Ascending aorta (tissue), 2 donors: ENCODE results near the gene PRKCQ. TPM values are rescaled to one million over a fixed set of nuclear protein-coding genes. Genes with fewer than 3 reads are reported as not detected.

Source experiments
- DNase-seq, 2 donors: peaks; one replicate each; pipeline ENCODE4 v3.0.0-alpha.2; 2019; ENCODE audit warnings: low spot score in 2 of 2
- H3K27ac ChIP-seq, 2 donors: fragments of 200-600 bp; sonication (generic); one replicate each; pipeline ENCODE4 v1.5.1; 2016 to 2017; ENCODE audit warnings: mild to moderate bottlenecking in 1 of 2
- H3K27me3 ChIP-seq: fragments of 200-600 bp; sonication (generic); one replicate; pipeline ENCODE4 v1.5.1; 2017
- H3K36me3 ChIP-seq, 2 donors: fragments of 200-600 bp; sonication (generic); one replicate each; pipeline ENCODE4 v1.5.1; 2016
- H3K4me1 ChIP-seq, 2 donors: fragments of 200-600 bp; sonication (generic); one replicate each; pipeline ENCODE4 v1.5.1; 2016 to 2017; ENCODE audit warnings: mild to moderate bottlenecking in 1 of 2
- H3K4me3 ChIP-seq, 2 donors: fragments of 200-600 bp; sonication (generic); one replicate each; pipeline ENCODE4 v1.5.1; 2016 to 2017; ENCODE audit warnings: mild to moderate bottlenecking in 1 of 2
- H3K9me3 ChIP-seq, 2 donors: fragments of 200-600 bp; sonication (generic); one replicate each; pipeline ENCODE4 v1.5.1; 2016
- CTCF ChIP-seq, 3 experiments: fragments of 200-600 bp in 2 of 3; fragments of 450-650 bp in 1 of 3; sonication (generic) in 2 of 3; IDR thresholded peaks; one replicate each; pipeline ENCODE4 v1.5.1; 2016 to 2019; ENCODE audit warnings: antibody characterized with exemption in 3 of 3, mild to moderate bottlenecking in 1 of 3, moderate library complexity in 1 of 3
- intact Hi-C: fragments of 100-400 bp; cut with DNase I; formaldehyde crosslinking; loops from one replicate; pipeline ENCODE4 v1.15.1; 2023
- total RNA-seq: library from RNA; depleted of rRNA; stranded (reverse); fragments of >200 nt; gene quantifications from one replicate; pipeline ENCODE4 v1.1.0, GENCODE V29; 2016

PRKCQ gene
- total RNA-seq, 1 donor from 2014 or later, result not detected

DNA sequence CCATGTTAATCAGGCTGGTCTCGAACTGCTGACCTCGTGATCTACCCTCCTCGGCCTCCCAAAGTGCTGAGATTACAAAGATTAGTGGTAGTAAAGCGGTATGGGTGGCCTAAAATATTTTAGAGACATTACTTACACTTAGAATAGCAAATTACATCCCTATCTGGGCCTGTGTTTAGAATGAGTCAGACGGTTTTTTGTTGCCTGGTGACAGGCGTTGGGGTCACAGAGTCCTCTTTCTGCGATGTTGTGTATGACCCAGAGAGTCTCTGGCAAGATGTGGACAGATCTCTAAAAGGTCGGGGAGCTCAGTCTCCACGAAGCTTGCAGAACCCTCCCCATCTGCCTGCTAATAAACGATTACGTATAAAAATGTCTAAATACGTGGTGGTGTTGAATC is 39.6 kb upstream of the PRKCQ start:
- Histone ChIP-seq H3K27ac (no peak overlapping the region), H3K27me3 (no peaks in the 10 kb centered on the region), H3K4me1 (no peaks in the 10 kb centered on the region), H3K4me3 (no peak overlapping the region), H3K36me3 (no peaks in the 10 kb centered on the region), H3K9me3 (no peaks in the 10 kb centered on the region)
- DNase-seq, result no peak
- intact Hi-C loops, result no loop called here
- no peak for TF ChIP-seq CTCF (IDR thresholded peaks at IDR 0.05)

GRCh38 chr10:6618340-6618739 is 38.3 kb upstream of the PRKCQ start:
- Histone ChIP-seq H3K27ac (no peak overlapping the region), H3K36me3 (no peaks in the 10 kb centered on the region), H3K4me3 (no peak overlapping the region), H3K9me3 (no peaks in the 10 kb centered on the region), H3K27me3 (no peaks in the 10 kb centered on the region), H3K4me1 (no peaks in the 10 kb centered on the region)
- TF ChIP-seq CTCF (IDR thresholded peaks at IDR 0.05), result no peak
- DNase-seq, result no peak
- intact Hi-C loops, result no loop called here

DNA sequence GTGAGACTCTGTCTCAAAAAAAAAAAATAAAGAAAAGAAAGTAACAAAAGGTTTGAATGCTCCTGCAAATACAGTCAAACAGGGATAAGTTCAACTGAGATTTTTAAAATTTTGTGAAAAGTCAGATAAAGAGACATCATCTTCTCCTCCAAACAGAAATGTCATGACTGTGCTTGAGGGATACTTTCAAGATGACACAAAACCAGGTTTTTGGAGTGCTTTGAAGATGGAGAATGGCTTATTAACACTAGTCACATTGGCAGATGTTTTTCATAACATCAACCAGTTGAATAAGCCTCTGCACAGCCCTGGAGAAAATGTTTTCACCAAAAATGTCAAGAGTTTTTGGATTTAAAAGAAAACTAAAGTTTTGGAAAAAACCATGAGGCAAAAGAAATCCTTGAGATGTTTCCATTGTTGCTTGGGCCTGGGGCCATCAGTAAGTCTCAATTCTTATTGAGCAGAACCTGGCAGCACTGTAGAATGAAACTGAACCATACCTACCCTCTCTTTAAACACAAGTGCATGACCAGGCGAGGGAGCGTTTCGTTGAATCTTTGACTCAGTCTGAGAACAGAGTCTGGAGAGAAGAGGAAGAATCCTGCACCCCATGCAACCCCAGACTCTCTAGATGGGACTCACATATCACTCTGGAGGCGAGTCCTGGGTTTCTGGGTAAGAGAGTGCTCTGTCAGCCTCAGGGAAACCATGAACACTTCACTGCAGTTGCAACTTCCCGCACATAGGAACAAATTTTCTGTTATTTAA is 37.4 kb upstream of the PRKCQ start:
- Histone ChIP-seq H3K9me3 (no peaks in the 10 kb centered on the region), H3K36me3 (no peaks in the 10 kb centered on the region), H3K27ac (no peak overlapping the region), H3K4me3 (no peak overlapping the region), H3K27me3 (no peaks in the 10 kb centered on the region), H3K4me1 (no peaks in the 10 kb centered on the region)
- TF ChIP-seq CTCF (IDR thresholded peaks at IDR 0.05), result no peak
- no peak for DNase-seq
- intact Hi-C loops, result no loop called here

DNA sequence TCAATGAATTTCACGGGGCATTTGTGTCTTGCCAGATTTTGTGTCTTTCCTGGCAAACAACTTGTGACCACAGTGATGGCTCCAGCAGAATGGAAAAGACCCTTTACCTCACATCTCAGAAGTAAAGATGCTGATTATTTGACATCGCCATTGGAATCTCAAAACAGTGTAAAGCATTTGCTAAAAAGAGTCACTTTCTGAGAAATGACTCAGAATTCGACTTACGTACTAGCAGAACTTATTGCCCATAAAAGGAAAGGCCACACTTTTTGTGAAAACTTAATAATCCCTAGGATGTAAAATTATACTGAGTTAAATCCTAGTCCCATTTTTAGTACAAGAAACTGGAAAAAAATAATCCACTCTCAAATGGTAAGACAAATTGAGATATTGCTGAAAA is 35.9 kb upstream of the PRKCQ start:
- Histone ChIP-seq H3K27ac (no peak overlapping the region), H3K4me3 (no peak overlapping the region), H3K36me3 (no peaks in the 10 kb centered on the region), H3K4me1 (no peaks in the 10 kb centered on the region), H3K9me3 (no peaks in the 10 kb centered on the region), H3K27me3 (no peaks in the 10 kb centered on the region)
- DNase-seq, result no peak
- no peak for TF ChIP-seq CTCF (IDR thresholded peaks at IDR 0.05)
- intact Hi-C loops, result no loop called here

- TF ChIP-seq CTCF (IDR thresholded peaks at IDR 0.05), result no peak
- H3K27ac ChIP-seq, result no peak overlapping the region
Measured at GRCh38 chr10:6612371-6612770, 32.3 kb upstream of the PRKCQ start.

DNA sequence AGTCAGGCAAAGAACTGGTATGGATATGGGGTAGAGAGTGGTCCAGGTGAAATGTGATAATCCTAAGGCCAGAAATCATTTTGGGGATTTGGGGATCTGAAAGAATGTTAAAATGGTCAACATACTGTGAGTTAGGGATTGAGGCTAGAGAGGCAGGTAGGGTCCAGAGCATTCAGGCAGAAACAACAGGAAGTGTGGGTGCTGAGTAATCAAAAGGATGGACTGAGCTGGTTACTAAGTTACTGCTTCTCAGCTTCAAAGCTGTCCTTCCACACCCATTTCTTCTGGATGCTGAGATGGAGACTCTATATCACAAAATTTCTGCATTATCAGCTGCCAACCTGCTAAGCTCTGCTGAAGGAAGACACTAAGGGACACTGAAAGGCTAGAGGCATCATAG is 30.6 kb upstream of the PRKCQ start:
- Histone ChIP-seq H3K27ac (no peak overlapping the region), H3K36me3 (no peaks in the 10 kb centered on the region), H3K4me1 (no peaks in the 10 kb centered on the region), H3K27me3 (no peaks in the 10 kb centered on the region), H3K4me3 (no peak overlapping the region), H3K9me3 (no peaks in the 10 kb centered on the region)
- intact Hi-C loops, result no loop called here
- no peak for DNase-seq
- no peak for TF ChIP-seq CTCF (IDR thresholded peaks at IDR 0.05)

More at GRCh38 chr10:6612371-6612770, 32.3 kb upstream of the PRKCQ start:
- H3K36me3 ChIP-seq, result no peaks in the 10 kb centered on the region
- H3K27me3 ChIP-seq, result no peaks in the 10 kb centered on the region
- intact Hi-C loops, result no loop called here
- H3K4me1 ChIP-seq, result no peaks in the 10 kb centered on the region
- no peaks in the 10 kb centered on the region for H3K9me3 ChIP-seq
- no peak for DNase-seq
- no peak overlapping the region for H3K4me3 ChIP-seq
